ENCODE measurements around the gene RSU1.

The RSU1 gene

DNA sequence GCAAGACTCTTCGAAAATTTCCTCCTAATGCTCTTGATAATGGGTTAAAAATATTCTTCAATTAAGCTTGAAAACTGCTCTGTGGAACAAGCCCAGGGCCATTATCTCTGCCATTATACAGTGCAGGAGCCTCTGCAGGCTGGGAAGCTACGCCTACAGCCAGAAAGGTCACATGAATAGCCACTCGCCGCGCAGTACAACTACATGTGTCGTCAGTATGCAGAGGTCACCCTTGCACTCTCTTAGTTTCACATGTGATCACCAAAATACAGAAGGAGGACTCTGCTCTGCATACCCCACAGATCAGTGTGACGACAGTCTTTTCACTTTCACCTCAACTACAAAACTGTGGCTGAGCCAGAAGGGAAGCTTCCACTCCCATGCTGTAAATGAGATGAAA, 153.8 kb downstream of the RSU1 start:
- Histone ChIP-seq H3K4me3 (no peak overlapping the region), H3K4me1 (no peaks in the 10 kb centered on the region), H3K27me3 (no peaks in the 10 kb centered on the region), H3K36me3 (no peaks in the 10 kb centered on the region), H3K9me3 (no peaks in the 10 kb centered on the region), H3K27ac (no peak overlapping the region)
- no peak for TF ChIP-seq CTCF (IDR thresholded peaks at IDR 0.05)
- intact Hi-C loops (cut with DNase I; ENCODE audit: low total_unique reads), result no loop called here
- no peak for DNase-seq

- H3K9me3 ChIP-seq, result no peaks in the 10 kb centered on the region
- DNase-seq, result no peak
- no peak overlapping the region for H3K27ac ChIP-seq
- TF ChIP-seq CTCF (IDR thresholded peaks at IDR 0.05), result no peak
- no peaks in the 10 kb centered on the region for H3K27me3 ChIP-seq
- no peaks in the 10 kb centered on the region for H3K36me3 ChIP-seq
- no peak overlapping the region for H3K4me3 ChIP-seq
- intact Hi-C loops (cut with DNase I; ENCODE audit: low total_unique reads), result no loop called here
- H3K4me1 ChIP-seq, result no peaks in the 10 kb centered on the region
Measured at GRCh38 chr10:16662923-16663322, 154.3 kb downstream of the RSU1 start.

GRCh38 chr10:16656895-16657294, 160.3 kb downstream of the RSU1 start:
- Histone ChIP-seq H3K9me3 (no peaks in the 10 kb centered on the region), H3K36me3 (no peaks in the 10 kb centered on the region), H3K4me1 (no peaks in the 10 kb centered on the region), H3K27me3 (no peaks in the 10 kb centered on the region), H3K4me3 (no peak overlapping the region), H3K27ac (no peak overlapping the region)
- no peak for TF ChIP-seq CTCF (IDR thresholded peaks at IDR 0.05)
- no peak for DNase-seq
- intact Hi-C loops (cut with DNase I; ENCODE audit: low total_unique reads), result no loop called here

- intact Hi-C loops (cut with DNase I; ENCODE audit: low total_unique reads), result no loop called here
- Histone ChIP-seq H3K4me1 (no peaks in the 10 kb centered on the region), H3K36me3 (no peaks in the 10 kb centered on the region), H3K9me3 (no peaks in the 10 kb centered on the region), H3K4me3 (no peak overlapping the region), H3K27ac (no peak overlapping the region), H3K27me3 (no peaks in the 10 kb centered on the region)
- DNase-seq, result no peak
- TF ChIP-seq CTCF (IDR thresholded peaks at IDR 0.05), result no peak
Measured at GRCh38 chr10:16653224-16653623, 164.0 kb downstream of the RSU1 start.

- TF ChIP-seq CTCF (IDR thresholded peaks at IDR 0.05), result no peak
- no peak overlapping the region for H3K4me3 ChIP-seq
- H3K9me3 ChIP-seq, result no peaks in the 10 kb centered on the region
- H3K4me1 ChIP-seq, result no peaks in the 10 kb centered on the region
- H3K27ac ChIP-seq, result no peak overlapping the region
- H3K27me3 ChIP-seq, result no peaks in the 10 kb centered on the region
- intact Hi-C loops (cut with DNase I; ENCODE audit: low total_unique reads), result no loop called here
- DNase-seq, result no peak
- no peaks in the 10 kb centered on the region for H3K36me3 ChIP-seq
Measured at GRCh38 chr10:16652154-16652553, 165.1 kb downstream of the RSU1 start.

DNA sequence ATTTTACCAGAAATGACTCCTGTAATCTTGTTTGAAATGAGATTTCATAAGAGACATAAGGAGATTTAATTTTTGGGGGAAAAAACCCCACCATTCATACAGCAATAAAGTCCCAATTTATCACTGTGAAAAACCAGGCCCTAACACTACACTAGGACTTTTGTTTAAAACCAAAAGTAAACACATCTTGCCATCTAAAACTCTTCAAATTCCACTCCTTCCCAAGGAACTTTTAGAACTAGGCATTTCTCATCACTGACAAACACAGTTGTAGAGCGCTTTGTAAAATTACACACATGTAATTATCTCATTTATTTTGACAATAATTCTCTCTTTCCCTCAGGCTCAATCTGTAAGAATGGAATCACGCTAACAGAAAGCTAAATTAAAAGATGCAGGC, 167.5 kb downstream of the RSU1 start:
- no peaks in the 10 kb centered on the region for H3K4me1 ChIP-seq
- no peak overlapping the region for H3K4me3 ChIP-seq
- H3K27me3 ChIP-seq, result no peaks in the 10 kb centered on the region
- no peaks in the 10 kb centered on the region for H3K9me3 ChIP-seq
- DNase-seq, result no peak
- intact Hi-C loops (cut with DNase I; ENCODE audit: low total_unique reads), result no loop called here
- no peak overlapping the region for H3K27ac ChIP-seq
- no peak for TF ChIP-seq CTCF (IDR thresholded peaks at IDR 0.05)
- no peaks in the 10 kb centered on the region for H3K36me3 ChIP-seq

Measured in tibial artery (tissue), 4 donors.